ENCODE results near the gene OPN4. TPM values are rescaled to one million over a fixed set of nuclear protein-coding genes. Genes with fewer than 3 reads are reported as not detected.

Gene OPN4
- total RNA-seq, 1 donor from 2014 or later, result not detected

DNA sequence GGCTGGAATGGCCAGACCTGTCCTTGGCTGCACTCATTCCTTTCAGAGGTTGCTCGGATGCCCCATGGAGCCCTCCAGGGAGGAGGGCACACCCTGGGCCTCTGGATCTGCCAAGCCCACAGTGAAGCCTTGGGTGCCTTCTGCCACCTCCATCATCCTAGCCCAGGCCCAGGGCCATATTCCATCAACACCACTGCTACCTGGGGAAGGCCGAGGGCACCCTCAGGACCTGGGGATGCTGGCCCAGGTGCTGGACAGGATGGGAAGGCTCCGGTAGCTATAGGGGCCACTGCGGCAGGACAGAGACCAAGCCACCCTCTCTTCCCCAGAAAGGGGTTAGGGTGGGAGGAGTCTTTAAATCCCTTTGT is 810 bp downstream of the OPN4 start:
- Mint-ChIP-seq H3K4me1 (ENCODE audit: low read depth) (no peaks in the 10 kb centered on the region), H3K36me3 (ENCODE audit: insufficient read depth) (no peaks in the 10 kb centered on the region), H3K4me3 (ENCODE audit: low read depth) (no peak overlapping the region), H3K27me3 (peaks cover 13% of the 10 kb centered on the region), H3K27ac (no peak overlapping the region), H3K9me3 (ENCODE audit: low read depth) (no peaks in the 10 kb centered on the region)
- TF ChIP-seq, protein P1, sequence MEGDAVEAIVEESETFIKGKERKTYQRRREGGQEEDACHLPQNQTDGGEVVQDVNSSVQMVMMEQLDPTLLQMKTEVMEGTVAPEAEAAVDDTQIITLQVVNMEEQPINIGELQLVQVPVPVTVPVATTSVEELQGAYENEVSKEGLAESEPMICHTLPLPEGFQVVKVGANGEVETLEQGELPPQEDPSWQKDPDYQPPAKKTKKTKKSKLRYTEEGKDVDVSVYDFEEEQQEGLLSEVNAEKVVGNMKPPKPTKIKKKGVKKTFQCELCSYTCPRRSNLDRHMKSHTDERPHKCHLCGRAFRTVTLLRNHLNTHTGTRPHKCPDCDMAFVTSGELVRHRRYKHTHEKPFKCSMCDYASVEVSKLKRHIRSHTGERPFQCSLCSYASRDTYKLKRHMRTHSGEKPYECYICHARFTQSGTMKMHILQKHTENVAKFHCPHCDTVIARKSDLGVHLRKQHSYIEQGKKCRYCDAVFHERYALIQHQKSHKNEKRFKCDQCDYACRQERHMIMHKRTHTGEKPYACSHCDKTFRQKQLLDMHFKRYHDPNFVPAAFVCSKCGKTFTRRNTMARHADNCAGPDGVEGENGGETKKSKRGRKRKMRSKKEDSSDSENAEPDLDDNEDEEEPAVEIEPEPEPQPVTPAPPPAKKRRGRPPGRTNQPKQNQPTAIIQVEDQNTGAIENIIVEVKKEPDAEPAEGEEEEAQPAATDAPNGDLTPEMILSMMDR (IDR thresholded peaks at IDR 0.05; ENCODE audit: unreplicated experiment), result no peak
- DNase-seq (ENCODE audit: low spot score, unreplicated experiment), result no peak

- DNase-seq (ENCODE audit: low spot score, unreplicated experiment), result no peak
- Mint-ChIP-seq H3K27me3 (peaks cover 10% of the 10 kb centered on the region), H3K4me3 (ENCODE audit: low read depth) (no peak overlapping the region), H3K27ac (no peak overlapping the region), H3K4me1 (ENCODE audit: low read depth) (no peaks in the 10 kb centered on the region), H3K9me3 (ENCODE audit: low read depth) (no peaks in the 10 kb centered on the region), H3K36me3 (ENCODE audit: insufficient read depth) (no peaks in the 10 kb centered on the region)
- TF ChIP-seq, protein P1 (IDR thresholded peaks at IDR 0.05; ENCODE audit: unreplicated experiment), result no peak
These were observed 1.2 kb downstream of the OPN4 start for GRCh38 chr10:86655596-86655995.

DNA sequence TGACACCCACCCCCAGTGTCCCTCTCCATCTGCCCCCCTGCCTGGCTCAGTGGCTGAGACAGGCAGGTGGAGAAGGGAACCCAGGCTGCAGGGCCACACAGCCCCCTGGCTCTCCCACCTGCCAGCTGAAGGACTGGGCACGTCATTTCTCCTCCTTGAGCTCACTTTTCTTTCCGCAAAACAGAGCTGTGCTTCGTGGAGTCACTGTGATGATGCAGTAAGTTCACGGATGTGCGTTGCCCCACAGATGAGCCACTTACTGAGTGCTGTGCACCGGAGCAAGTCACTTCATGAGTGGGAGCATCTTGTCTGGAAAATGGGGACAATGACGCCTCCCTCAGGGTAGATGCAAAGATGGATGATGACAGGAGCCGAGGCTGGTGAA is 2.7 kb downstream of the OPN4 start:
- TF ChIP-seq, protein P1 (IDR thresholded peaks at IDR 0.05; ENCODE audit: unreplicated experiment), result no peak
- Mint-ChIP-seq H3K27ac (no peak overlapping the region), H3K4me3 (ENCODE audit: low read depth) (no peak overlapping the region), H3K9me3 (ENCODE audit: low read depth) (no peaks in the 10 kb centered on the region), H3K4me1 (ENCODE audit: low read depth) (peaks cover 3% of the 10 kb centered on the region), H3K36me3 (ENCODE audit: insufficient read depth) (no peaks in the 10 kb centered on the region), H3K27me3 (peaks cover 8% of the 10 kb centered on the region)
- DNase-seq (ENCODE audit: low spot score, unreplicated experiment), result no peak

- H3K27ac Mint-ChIP-seq, result no peak overlapping the region
- TF ChIP-seq, protein P1 (IDR thresholded peaks at IDR 0.05; ENCODE audit: unreplicated experiment), result no peak
- peaks cover 3% of the 10 kb centered on the region for H3K4me1 Mint-ChIP-seq (ENCODE audit: low read depth)
- H3K27me3 Mint-ChIP-seq, result peaks cover 6% of the 10 kb centered on the region
- H3K4me3 Mint-ChIP-seq (ENCODE audit: low read depth), result no peak overlapping the region
- no peaks in the 10 kb centered on the region for H3K9me3 Mint-ChIP-seq (ENCODE audit: low read depth)
- no peak for DNase-seq (ENCODE audit: low spot score, unreplicated experiment)
- no peaks in the 10 kb centered on the region for H3K36me3 Mint-ChIP-seq (ENCODE audit: insufficient read depth)
These were observed 3.2 kb downstream of the OPN4 start for GRCh38 chr10:86657396-86658011.

DNA sequence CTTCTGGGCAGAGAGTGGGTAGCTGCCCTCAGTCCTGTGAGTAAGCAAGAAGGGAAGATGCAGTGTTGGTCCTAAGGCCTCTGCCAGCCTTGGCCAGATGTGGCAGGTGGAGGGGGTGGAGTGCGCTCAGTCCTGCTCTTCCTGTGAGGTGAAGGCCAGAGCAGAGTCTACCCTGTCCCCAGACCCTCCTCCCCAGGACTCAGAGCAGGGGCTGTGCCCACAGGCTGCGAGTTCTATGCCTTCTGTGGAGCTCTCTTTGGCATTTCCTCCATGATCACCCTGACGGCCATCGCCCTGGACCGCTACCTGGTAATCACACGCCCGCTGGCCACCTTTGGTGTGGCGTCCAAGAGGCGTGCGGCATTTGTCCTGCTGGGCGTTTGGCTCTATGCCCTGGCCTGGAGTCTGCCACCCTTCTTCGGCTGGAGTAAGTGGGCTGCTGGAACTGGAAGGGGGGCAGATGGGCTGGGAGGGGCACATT is 4.0 kb downstream of the OPN4 start:
- H3K27ac Mint-ChIP-seq, result no peak overlapping the region
- DNase-seq (ENCODE audit: low spot score, unreplicated experiment), result no peak
- H3K4me1 Mint-ChIP-seq (ENCODE audit: low read depth), result peaks cover 3% of the 10 kb centered on the region
- H3K9me3 Mint-ChIP-seq (ENCODE audit: low read depth), result no peaks in the 10 kb centered on the region
- TF ChIP-seq, protein P1 (IDR thresholded peaks at IDR 0.05; ENCODE audit: unreplicated experiment), result no peak
- peaks cover 6% of the 10 kb centered on the region for H3K27me3 Mint-ChIP-seq
- H3K4me3 Mint-ChIP-seq (ENCODE audit: low read depth), result no peak overlapping the region
- H3K36me3 Mint-ChIP-seq (ENCODE audit: insufficient read depth), result no peaks in the 10 kb centered on the region
